Mucosa of gallbladder (tissue), 1 donor: Measurements from ENCODE around the gene LGALS9C. TPM values are rescaled to one million over a fixed set of nuclear protein-coding genes. Genes with fewer than 3 reads are reported as not detected.
"Not testable (repeated sequence)": the region's sequence is repeated elsewhere in the genome, so short reads cannot be mapped to it uniquely, and the experiment has no call there.

Source experiments
- DNase-seq: peaks from one replicate; pipeline ENCODE4 v3.0.0-alpha.2; 2020; ENCODE audit warnings: low spot score
- total RNA-seq: library from RNA; stranded (reverse); gene quantifications from one replicate; pipeline ENCODE4 v1.2.1, GENCODE V29; 2021
- donor health status: DM: no; HTN: no; CAD: no.

Gene LGALS9C
- total RNA-seq, 1 donor from 2014 or later, result 8.8 TPM

DNA sequence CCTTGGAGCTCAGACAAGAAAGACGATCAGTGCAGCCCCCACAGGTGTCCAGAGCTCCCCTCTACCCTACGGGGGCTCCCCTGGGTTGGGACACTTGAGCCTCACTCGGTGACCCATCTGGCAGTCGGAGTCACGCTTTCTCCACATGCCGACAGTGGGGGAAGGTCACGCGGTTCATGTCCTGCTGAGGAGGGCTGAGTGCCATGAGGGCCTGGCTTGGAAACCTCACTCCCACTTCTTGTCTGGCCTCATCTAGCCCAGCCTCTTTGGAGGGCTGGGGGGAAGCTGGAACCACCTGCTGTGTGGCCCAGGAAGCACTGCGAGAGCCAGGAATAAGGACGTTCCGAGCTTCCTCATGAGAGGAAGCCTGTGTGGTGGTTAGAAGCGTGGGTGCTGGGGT lies 1.8 kb downstream of the LGALS9C start:
- not testable (repeated sequence) for DNase-seq

DNA sequence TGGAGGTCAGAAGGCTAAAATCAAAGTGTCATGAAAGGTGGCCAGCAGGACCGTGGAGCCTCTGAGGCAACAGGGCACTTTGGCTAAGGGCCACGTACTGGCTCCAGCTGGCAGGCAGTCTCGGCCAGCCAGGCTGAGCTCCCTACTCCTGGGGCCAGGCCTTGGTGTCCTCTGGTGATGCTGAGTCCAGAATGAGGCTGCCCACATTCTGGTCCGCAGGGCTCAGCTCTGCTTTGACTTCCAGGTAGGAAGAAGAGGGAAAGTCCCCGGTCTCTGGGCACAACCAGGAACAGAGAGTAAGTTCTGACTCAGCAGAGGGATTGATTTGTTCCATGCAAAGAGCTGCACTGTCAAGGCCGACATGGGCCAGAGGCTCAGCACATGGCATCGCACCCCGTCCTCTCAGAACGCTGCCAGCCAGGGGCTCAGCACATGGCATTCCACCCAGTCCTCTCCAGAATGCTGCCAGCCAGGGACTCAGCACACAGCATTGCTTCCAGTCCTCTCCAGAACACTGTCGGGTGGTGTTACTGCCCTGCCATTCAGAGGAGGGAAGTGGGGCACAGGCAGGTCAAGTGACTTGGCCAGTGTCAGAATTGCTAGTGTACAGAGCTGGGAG lies 2.5 kb downstream of the LGALS9C start:
- not testable (repeated sequence) for DNase-seq

DNA sequence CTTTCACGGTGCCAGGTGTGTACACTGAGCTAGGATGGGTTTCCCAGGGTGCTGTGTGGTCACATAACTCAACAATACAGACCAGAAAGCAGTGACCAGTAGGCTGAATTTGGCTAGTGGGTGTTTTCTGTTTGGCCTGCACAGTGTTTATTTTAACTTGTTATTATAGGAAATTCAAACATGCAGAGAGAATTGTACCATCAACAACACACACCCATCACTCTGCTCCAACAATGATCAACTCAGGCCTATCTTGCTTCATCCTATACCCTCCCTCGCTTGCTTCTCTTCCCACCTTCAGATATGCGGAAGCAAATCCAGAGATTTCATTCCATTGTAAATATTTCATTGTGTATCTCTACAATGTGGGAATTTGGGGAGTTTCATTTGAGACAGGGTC lies 5.2 kb downstream of the LGALS9C start:
- DNase-seq, result not testable (repeated sequence)

GRCh38 chr17:18485936-18486464 lies 9.4 kb downstream of the LGALS9C start:
- not testable (repeated sequence) for DNase-seq

GRCh38 chr17:18487633-18488032 lies 11.0 kb downstream of the LGALS9C start:
- not testable (repeated sequence) for DNase-seq

DNA sequence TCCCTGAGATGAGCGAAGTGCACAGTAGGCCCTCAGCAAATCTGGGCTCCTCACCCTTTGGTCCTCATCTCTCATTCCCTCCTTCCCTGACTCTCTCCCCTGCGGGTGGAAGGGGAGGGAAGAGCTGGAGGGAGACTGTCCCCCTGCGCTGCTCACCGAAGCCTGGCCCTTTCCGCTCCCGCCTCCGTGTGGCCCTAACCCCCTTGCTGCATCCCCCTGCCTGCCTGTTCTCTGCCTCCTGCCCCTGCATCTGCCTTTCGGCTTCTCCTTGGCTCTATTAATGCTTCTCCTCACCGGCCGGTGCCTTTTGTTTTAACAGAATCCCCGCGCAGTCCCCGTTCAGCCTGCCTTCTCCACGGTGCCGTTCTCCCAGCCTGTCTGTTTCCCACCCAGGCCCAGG lies 12.0 kb downstream of the LGALS9C start:
- DNase-seq, result not testable (repeated sequence)

DNA sequence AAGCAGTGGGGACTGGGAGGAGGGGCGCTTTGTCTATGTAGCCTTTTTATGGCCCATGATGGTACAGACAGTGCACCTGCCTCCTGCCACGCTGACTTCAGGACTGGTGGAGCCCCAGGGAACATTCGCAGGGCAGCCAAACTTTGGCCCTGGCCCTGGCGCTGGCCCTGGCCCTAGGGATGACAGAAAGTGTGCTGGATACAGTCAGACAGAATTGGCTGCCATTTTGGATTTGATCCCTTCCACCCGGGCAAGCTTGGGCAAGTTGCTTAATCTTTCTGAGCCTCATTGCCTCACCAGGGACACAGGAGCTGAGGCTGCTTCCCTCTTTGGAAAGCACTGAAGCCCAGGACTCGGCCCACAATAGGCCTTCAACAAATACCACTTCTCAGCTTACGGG lies 13.4 kb downstream of the LGALS9C start:
- not testable (repeated sequence) for DNase-seq

DNA sequence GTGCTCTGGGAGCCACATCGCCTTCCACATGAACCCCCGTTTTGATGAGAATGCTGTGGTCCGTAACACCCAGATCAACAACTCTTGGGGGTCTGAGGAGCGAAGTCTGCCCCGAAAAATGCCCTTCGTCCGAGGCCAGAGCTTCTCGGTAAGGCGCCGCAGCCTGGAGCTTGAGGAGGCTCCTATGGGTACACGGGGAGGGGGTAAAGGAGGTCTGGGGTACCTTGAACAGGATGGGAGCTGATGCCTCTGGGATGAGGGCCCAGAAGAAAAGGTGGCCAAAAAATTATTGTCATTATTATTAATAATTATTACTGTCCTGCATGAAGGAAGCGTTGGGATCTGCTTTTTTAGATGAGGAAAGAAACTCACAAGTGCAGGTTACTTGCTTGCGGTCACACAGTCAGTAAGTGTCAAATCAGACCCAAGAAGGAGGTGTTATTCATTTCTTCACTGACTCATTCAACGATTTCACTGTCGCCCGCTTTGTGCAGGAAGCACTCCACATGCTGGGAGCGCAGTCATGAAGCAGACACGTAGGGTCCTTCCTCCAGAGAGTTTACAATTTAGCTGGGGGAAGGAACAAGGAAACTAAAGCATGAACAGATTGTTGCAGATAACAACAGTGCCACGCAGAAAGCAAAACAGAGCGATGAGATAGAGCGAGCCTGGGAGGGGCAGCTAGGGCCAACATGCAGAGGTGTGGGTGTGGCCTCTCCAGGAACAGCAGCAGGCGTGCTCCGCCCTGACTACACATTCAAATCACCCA lies 16.3 kb downstream of the LGALS9C start:
- not testable (repeated sequence) for DNase-seq

GRCh38 chr17:18494250-18494768 lies 17.7 kb downstream of the LGALS9C start:
- DNase-seq, result not testable (repeated sequence)

- DNase-seq, result not testable (repeated sequence)
These were observed 20.5 kb downstream of the LGALS9C start for GRCh38 chr17:18497044-18497443.

- DNase-seq, result not testable (repeated sequence)
These were observed 22.5 kb downstream of the LGALS9C start for GRCh38 chr17:18499100-18499499.

DNA sequence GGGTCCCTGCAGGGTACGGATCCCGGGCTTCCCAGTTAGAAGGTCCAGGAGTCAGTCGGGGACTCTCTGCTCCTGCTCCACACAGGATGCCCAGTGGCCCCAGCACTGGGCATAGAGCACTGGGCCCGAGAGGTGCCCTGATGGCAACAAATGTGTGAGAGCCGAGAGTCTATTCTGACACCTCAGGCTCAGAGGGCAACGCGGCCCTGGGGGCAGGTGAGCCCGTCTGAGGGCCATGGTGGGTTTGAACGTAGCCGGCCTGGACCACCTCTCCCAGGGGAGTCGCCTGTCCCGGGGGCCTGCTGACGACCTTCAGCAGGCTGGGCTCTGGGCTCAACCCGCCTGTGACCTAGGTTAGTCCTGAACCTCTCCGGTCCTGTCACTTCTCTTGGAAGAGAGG lies 23.2 kb downstream of the LGALS9C start:
- DNase-seq, result not testable (repeated sequence)

- DNase-seq, result not testable (repeated sequence)
These were observed 23.7 kb downstream of the LGALS9C start for GRCh38 chr17:18500281-18500680.

DNA sequence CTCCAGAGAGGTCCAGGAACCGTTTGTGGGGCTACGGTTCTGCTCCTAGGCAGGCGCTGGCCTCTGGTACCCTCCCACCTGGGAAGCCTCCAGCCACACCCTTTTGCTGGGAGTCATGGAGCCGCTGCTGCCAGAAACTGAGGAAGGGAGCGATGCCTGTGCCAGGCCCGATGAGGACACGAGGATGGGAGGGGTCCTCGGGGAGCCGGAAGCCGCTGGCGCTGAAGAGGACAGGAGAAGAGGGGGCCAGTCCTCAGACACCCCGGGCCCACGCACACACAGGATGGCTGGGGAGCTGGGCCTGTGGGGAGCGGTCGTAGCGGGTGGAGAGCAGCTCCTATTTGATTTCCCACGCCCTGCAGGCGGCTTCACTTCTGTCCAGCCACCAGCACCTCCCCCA lies 24.2 kb downstream of the LGALS9C start:
- DNase-seq, result not testable (repeated sequence)

DNA sequence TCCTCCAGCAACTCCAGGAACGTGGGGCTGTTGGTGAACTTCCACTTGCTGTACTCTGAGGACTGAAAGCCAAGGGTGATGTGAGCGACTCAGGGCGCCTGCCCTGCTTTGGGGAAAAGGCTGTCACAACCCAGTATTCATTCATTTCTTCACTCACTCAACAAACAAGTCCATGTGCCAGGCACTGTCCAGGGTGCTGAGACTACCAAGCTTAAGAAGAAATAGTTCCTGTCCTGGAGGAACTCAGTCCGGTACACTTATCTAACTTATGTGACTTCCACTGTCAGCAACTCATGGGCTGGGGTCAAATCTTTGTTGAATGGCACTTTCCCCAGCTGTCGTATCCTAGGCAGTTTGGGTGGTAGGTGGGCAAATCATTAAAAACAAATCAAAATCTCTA lies 26.6 kb downstream of the LGALS9C start:
- not testable (repeated sequence) for DNase-seq

DNA sequence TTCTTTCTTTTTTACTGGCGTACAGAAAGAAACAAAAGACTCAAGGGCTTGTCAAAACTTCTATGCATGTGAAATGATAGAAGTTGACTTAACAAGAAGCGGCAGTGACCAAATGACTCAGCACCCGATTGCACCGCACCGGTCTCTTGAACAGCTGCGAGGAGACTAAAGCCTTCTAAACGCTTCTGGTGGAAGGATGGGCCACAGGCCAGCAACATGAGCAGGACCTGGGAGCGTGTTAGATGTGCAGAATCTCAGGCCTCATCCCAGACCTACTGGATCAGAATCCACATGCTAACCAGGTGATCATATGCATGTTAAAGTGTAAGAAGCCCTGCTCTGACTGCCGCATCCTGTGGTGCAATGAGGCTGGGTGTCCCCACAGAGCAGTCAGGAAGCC lies 31.1 kb downstream of the LGALS9C start:
- DNase-seq, result not testable (repeated sequence)

- not testable (repeated sequence) for DNase-seq
These were observed 32.1 kb downstream of the LGALS9C start for GRCh38 chr17:18508667-18509066.

DNA sequence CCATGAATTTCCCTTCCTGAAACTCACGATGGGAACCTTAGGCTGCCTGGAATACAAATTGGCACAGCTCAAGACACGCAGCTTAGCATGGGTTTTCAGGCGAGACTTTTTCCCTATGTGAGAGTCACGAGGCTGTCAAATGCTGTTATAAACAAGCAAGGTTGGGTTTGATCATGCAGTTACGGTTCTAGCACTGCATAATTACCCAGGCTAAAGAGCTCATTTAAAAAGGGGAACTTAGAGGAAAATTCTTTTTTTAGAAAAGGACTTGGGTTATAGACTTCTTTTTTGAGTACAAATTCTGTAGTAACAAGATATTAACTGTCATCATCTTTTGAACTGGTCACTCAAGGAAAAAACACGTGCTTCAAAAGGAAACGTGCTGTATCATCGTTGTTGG lies 44.5 kb downstream of the LGALS9C start:
- not testable (repeated sequence) for DNase-seq

DNA sequence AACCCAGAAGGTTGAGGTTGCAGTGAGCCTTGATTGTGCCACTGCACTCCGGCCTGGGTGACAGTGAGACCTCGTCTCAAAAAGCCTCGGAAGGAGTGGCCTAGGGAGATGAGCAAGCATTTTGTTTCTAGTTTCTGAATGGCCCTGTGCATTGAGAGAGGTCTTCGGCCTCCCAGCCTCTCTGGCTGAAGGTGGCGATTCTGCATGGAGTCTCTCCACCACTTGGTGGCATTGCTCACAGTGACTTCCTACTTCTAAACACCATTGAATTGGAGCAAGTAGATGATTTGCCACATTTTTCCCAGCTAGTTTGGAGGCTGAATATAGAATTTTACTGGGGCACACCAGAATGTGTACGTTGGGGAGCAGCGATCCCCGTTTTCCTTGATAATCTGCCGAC lies 48.4 kb downstream of the LGALS9C start:
- DNase-seq, result not testable (repeated sequence)

GRCh38 chr17:18526168-18526800 lies 49.7 kb downstream of the LGALS9C start:
- DNase-seq, result not testable (repeated sequence)

DNA sequence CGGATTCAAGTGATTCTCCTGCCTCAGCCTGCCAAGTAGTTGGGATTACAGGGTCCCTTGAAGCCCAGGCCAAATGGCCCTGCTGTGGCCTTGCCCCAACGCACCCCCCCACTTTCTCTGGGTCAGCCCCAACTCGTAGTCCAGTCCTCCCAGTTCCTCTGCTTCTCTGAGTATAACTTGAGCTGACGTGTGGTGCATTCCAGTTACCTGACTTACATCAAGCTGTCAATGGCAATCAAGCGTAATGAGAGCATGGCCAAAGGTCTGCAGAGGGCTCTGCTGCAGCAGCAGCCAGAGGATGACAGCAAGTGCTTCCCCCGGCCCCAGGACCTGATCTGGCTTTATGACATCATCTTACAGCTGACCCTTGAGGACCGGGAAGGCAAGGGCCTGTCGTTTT lies 50.8 kb downstream of the LGALS9C start:
- not testable (repeated sequence) for DNase-seq

GRCh38 chr17:18528435-18528834 lies 51.8 kb downstream of the LGALS9C start:
- DNase-seq, result not testable (repeated sequence)
